ENCODE measurements around the gene FZR1. TPM values are rescaled to one million over a fixed set of nuclear protein-coding genes. Genes with fewer than 3 reads are reported as not detected.

The FZR1 gene
- total and polyA plus RNA-seq, 3 donors from 2014 or later = 91.2 to 123 (median 95.1) TPM

DNA sequence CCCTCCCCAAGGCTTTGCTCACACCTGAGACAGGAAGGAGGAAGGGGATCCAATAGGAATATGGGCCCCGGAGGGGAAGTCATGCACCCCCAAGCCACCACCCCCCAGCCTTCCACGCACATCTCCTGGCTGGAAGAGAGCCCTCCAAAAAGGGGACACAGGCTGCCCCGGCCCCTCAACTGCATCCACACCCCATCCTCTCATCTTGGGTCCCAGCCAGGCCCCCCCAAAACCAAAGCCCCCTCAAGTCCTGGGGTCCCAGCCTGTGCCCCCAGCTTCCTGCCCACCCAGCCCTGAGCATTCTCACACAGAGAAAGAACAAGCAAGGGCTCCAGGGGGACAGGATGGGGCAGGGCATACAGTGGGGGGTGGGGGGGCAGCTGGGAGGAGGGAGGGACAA is 37.9 kb upstream of the FZR1 start:
- no peak overlapping the region for H3K27ac ChIP-seq
- no peaks in the 10 kb centered on the region for H3K27me3 ChIP-seq
- DNase-seq = no peak
- intact Hi-C loops (cut with DNase I; ENCODE audit: low total_unique reads) = no loop called here
- H3K9me3 ChIP-seq = no peaks in the 10 kb centered on the region
- WGBS, 2 donors = 89 to 96% methylated on average over 3 of the region's 3 CpGs
- H3K4me1 ChIP-seq = peaks cover 11% of the 10 kb centered on the region
- H3K36me3 ChIP-seq (ENCODE audit: low read depth, missing control alignments) = no peaks in the 10 kb centered on the region
- TF ChIP-seq, protein P1, sequence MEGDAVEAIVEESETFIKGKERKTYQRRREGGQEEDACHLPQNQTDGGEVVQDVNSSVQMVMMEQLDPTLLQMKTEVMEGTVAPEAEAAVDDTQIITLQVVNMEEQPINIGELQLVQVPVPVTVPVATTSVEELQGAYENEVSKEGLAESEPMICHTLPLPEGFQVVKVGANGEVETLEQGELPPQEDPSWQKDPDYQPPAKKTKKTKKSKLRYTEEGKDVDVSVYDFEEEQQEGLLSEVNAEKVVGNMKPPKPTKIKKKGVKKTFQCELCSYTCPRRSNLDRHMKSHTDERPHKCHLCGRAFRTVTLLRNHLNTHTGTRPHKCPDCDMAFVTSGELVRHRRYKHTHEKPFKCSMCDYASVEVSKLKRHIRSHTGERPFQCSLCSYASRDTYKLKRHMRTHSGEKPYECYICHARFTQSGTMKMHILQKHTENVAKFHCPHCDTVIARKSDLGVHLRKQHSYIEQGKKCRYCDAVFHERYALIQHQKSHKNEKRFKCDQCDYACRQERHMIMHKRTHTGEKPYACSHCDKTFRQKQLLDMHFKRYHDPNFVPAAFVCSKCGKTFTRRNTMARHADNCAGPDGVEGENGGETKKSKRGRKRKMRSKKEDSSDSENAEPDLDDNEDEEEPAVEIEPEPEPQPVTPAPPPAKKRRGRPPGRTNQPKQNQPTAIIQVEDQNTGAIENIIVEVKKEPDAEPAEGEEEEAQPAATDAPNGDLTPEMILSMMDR (IDR thresholded peaks at IDR 0.05) = no peak
- TF ChIP-seq POLR2A (IDR thresholded peaks at IDR 0.05) = no peak
- H3K4me3 ChIP-seq = no peak overlapping the region

DNA sequence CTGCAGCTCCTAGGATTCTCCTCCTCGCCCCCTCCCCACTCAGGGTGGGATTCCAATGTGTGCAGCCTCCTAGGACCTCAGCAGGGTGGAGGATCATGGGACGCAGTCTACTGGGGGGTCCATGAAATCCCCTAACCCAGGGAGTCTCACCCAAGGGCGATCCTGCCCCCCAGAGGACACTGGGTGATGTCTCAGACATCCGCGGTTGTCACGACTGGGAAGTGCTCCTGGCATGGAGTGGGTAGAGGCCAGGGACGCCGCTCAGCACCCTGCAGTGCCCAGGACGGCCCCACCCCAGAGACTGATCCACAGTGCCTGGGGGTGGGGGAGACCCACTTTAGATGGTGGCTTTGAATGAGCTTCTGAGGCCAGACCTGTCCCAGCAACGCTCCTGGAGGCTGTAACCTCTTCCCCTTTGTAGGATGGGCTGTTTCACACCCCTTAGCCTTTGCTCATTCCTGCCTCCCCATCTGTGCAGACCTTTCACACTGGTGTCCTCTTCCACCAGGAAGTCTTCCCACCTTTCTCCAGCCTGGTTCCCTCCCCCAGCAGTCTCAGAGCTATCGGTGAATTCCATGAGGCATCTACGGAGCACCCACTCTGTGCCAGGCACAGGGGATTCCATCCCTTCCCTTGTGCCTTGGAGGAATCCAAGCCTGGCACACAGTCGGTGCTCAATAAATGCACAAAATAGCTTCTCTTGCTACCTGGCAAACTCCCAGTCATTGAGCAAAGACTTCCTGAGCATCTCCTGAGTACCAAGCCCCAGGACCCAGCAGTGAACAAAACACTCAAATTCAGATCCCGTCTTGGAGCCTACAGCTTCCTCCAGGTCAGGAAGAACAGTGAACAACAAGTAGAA is 36.2 kb upstream of the FZR1 start:
- 62 to 90% methylated on average over 5 to 14 of the region's 14 CpGs for WGBS, 2 donors
- Histone ChIP-seq H3K27ac (no peak overlapping the region), H3K36me3 (ENCODE audit: low read depth, missing control alignments) (no peaks in the 10 kb centered on the region), H3K27me3 (no peaks in the 10 kb centered on the region), H3K4me3 (no peak overlapping the region), H3K9me3 (no peaks in the 10 kb centered on the region), H3K4me1 (peaks cover 8% of the 10 kb centered on the region)
- DNase-seq = no peak
- intact Hi-C loops (cut with DNase I; ENCODE audit: low total_unique reads) = loop anchor here (5.0 kb wide), 1 partner anchor 148 kb away; no protein-coding TSS in a partner anchor
- TF ChIP-seq, protein P1 (IDR thresholded peaks at IDR 0.05) = no peak
- no peak for TF ChIP-seq POLR2A (IDR thresholded peaks at IDR 0.05)

DNA sequence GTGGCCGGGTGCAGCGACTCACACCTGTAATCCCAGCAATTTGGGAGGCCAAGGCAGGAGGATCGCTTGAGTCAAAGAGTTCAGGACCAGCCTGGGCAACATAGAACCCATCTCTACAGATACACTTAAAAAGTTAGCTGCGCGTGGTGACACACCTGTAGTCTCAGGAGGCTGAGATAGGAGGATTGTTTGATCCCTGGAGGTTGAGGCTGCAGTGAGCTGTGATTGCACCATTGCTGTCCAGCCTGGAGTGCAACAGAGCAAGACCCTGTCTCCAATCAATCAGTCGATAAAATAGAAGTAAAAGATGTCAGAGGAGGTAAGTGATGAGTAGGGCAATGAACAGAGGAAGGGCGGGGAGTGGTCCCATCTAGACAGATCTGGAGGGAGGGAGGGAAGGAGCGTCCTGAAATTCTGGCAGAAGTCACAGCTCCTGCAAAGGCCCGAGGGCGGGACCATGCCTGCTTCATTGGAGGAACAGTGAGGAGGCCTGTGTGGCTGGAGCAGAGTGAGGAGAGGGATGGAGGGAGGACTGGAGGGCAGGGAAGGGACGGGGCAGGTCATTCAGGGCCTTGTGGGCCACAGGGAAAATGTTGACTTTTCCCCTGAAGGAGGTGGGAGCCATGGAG is 35.5 kb upstream of the FZR1 start:
- TF ChIP-seq, protein P1 (IDR thresholded peaks at IDR 0.05) = no peak
- TF ChIP-seq POLR2A (IDR thresholded peaks at IDR 0.05) = no peak
- intact Hi-C loops (cut with DNase I; ENCODE audit: low total_unique reads) = loop anchor here (5.0 kb wide), 1 partner anchor 148 kb away; no protein-coding TSS in a partner anchor
- H3K27ac ChIP-seq = no peak overlapping the region
- no peak overlapping the region for H3K4me3 ChIP-seq
- no peaks in the 10 kb centered on the region for H3K36me3 ChIP-seq (ENCODE audit: low read depth, missing control alignments)
- H3K9me3 ChIP-seq = no peaks in the 10 kb centered on the region
- DNase-seq = no peak
- 67 to 68% methylated on average over 11 of the region's 11 CpGs for WGBS, 2 donors
- H3K4me1 ChIP-seq = peaks cover 8% of the 10 kb centered on the region
- no peaks in the 10 kb centered on the region for H3K27me3 ChIP-seq

DNA sequence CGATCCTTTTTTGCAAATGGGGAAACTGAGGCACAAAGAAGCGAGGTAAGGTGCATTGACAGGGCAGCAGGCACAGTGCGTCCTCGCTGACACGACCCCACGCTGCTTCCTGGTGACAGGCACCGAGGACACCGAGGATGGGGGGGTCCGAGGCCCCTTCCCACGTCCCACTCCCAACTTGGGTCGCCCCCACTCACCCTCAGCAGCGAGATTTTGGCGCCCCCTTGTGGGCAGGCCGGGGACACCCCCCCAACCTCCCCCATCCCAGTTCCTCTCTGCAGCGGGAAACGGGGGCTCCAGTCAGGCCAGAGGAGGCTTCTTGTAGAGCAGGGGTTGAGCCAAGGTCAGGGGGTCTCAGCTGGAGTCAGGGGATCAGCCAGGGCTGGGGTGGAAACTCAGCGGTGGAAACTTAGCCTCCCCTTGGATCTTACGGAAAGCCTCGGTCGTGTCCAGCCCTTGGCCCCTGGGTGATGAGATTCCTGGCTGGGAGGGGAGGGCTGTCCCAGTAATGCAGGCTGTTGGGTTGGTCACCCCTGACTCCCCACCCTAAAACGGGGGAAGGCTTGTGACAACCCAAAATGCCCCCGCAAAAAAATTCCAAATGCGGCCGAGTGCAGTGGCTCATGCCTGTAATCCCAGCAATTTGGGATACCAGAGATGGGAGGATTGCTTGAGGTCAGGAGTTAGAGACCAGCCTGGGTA is 34.0 kb upstream of the FZR1 start:
- TF ChIP-seq, protein P1 (IDR thresholded peaks at IDR 0.05) = peak; percentile 71 to 90 (median 76)
- no peak for TF ChIP-seq POLR2A (IDR thresholded peaks at IDR 0.05)
- H3K27me3 ChIP-seq = no peaks in the 10 kb centered on the region
- WGBS, 2 donors = 23 to 37% methylated on average over 10 to 24 of the region's 24 CpGs
- H3K9me3 ChIP-seq = no peaks in the 10 kb centered on the region
- intact Hi-C loops (cut with DNase I; ENCODE audit: low total_unique reads) = loop anchor here (5.0 kb wide), 1 partner anchor 150 kb away; no protein-coding TSS in a partner anchor
- H3K4me3 ChIP-seq = no peak overlapping the region
- no peak overlapping the region for H3K27ac ChIP-seq
- H3K36me3 ChIP-seq (ENCODE audit: low read depth, missing control alignments) = no peaks in the 10 kb centered on the region
- H3K4me1 ChIP-seq = no peaks in the 10 kb centered on the region
- DNase-seq = no peak

Data from testis (tissue), 3 donors.